ENCODE measurements around the gene CMSS1. TPM values are rescaled to one million over a fixed set of nuclear protein-coding genes. Genes with fewer than 3 reads are reported as not detected.

The CMSS1 gene
- total and polyA plus RNA-seq, 2 of the 13 experiments (the other 11 are each of a cell fraction or from before 2014, with no cell fraction given): 6.4 to 48.7 TPM

DNA sequence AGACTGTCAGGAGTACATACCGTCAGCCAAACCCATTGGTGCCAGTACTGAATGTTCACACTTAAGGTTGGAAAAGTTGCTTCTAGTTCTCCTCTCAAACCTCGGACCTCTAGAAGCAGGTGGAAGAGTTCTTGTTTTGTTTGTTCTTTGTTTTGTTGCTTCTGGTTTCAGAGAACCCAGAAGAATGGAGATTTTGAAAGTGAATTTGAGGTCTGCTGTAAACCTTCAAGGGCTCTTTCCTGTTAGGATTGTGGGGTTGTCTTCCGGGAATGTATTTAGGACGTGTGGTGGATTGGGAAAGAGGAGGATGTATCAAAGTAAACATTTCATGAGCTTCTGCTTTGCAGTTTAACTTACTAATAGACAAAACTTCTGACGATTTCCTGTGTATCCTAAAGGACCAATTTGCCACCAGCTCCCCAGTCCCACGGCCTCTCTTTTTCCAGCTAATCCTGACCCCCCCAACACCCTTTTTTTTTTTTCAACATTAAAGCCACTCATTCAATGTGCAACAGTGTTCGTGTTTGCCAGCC lies 246.3 kb downstream of the CMSS1 start (continued):
- TF ChIP-seq, protein P1, sequence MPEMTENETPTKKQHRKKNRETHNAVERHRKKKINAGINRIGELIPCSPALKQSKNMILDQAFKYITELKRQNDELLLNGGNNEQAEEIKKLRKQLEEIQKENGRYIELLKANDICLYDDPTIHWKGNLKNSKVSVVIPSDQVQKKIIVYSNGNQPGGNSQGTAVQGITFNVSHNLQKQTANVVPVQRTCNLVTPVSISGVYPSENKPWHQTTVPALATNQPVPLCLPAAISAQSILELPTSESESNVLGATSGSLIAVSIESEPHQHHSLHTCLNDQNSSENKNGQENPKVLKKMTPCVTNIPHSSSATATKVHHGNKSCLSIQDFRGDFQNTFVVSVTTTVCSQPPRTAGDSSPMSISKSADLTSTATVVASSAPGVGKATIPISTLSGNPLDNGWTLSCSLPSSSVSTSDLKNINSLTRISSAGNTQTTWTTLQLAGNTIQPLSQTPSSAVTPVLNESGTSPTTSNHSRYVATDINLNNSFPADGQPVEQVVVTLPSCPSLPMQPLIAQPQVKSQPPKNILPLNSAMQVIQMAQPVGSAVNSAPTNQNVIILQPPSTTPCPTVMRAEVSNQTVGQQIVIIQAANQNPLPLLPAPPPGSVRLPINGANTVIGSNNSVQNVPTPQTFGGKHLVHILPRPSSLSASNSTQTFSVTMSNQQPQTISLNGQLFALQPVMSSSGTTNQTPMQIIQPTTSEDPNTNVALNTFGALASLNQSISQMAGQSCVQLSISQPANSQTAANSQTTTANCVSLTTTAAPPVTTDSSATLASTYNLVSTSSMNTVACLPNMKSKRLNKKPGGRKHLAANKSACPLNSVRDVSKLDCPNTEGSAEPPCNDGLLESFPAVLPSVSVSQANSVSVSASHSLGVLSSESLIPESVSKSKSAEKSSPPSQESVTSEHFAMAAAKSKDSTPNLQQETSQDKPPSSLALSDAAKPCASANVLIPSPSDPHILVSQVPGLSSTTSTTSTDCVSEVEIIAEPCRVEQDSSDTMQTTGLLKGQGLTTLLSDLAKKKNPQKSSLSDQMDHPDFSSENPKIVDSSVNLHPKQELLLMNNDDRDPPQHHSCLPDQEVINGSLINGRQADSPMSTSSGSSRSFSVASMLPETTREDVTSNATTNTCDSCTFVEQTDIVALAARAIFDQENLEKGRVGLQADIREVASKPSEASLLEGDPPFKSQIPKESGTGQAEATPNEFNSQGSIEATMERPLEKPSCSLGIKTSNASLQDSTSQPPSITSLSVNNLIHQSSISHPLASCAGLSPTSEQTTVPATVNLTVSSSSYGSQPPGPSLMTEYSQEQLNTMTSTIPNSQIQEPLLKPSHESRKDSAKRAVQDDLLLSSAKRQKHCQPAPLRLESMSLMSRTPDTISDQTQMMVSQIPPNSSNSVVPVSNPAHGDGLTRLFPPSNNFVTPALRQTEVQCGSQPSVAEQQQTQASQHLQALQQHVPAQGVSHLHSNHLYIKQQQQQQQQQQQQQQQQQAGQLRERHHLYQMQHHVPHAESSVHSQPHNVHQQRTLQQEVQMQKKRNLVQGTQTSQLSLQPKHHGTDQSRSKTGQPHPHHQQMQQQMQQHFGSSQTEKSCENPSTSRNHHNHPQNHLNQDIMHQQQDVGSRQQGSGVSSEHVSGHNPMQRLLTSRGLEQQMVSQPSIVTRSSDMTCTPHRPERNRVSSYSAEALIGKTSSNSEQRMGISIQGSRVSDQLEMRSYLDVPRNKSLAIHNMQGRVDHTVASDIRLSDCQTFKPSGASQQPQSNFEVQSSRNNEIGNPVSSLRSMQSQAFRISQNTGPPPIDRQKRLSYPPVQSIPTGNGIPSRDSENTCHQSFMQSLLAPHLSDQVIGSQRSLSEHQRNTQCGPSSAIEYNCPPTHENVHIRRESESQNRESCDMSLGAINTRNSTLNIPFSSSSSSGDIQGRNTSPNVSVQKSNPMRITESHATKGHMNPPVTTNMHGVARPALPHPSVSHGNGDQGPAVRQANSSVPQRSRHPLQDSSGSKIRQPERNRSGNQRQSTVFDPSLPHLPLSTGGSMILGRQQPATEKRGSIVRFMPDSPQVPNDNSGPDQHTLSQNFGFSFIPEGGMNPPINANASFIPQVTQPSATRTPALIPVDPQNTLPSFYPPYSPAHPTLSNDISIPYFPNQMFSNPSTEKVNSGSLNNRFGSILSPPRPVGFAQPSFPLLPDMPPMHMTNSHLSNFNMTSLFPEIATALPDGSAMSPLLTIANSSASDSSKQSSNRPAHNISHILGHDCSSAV (CRISPR knock-in tag; IDR thresholded peaks at IDR 0.05; ENCODE audit: borderline replicate concordance): no peak
- TF ChIP-seq, protein P2, sequence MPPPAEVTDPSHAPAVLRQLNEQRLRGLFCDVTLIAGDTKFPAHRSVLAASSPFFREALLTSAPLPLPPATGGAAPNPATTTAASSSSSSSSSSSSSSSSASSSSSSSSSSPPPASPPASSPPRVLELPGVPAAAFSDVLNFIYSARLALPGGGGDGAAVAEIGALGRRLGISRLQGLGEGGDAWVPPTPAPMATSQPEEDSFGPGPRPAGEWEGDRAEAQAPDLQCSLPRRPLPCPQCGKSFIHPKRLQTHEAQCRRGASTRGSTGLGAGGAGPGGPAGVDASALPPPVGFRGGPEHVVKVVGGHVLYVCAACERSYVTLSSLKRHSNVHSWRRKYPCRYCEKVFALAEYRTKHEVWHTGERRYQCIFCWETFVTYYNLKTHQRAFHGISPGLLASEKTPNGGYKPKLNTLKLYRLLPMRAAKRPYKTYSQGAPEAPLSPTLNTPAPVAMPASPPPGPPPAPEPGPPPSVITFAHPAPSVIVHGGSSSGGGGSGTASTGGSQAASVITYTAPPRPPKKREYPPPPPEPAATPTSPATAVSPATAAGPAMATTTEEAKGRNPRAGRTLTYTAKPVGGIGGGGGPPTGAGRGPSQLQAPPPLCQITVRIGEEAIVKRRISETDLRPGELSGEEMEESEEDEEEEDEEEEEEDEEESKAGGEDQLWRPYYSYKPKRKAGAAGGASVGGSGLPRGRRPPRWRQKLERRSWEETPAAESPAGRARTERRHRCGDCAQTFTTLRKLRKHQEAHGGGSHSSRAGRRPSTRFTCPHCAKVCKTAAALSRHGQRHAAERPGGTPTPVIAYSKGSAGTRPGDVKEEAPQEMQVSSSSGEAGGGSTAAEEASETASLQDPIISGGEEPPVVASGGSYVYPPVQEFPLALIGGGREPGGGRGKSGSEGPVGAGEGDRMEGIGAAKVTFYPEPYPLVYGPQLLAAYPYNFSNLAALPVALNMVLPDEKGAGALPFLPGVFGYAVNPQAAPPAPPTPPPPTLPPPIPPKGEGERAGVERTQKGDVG (CRISPR knock-in tag; IDR thresholded peaks at IDR 0.05; ENCODE audit: borderline replicate concordance): no peak
- no peak for TF ChIP-seq ZNF678 (CRISPR knock-in tag; IDR thresholded peaks at IDR 0.05)
- TF ChIP-seq, protein P3, sequence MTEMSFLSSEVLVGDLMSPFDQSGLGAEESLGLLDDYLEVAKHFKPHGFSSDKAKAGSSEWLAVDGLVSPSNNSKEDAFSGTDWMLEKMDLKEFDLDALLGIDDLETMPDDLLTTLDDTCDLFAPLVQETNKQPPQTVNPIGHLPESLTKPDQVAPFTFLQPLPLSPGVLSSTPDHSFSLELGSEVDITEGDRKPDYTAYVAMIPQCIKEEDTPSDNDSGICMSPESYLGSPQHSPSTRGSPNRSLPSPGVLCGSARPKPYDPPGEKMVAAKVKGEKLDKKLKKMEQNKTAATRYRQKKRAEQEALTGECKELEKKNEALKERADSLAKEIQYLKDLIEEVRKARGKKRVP (CRISPR knock-in tag; IDR thresholded peaks at IDR 0.05): peak in 1 of 2 experiments; percentile 76; a peak in 2 of 4 replicates
- TF ChIP-seq ERF (CRISPR knock-in tag; IDR thresholded peaks at IDR 0.05): peak; percentile 64; the same call in 1 of the 2 replicates
- no peak for TF ChIP-seq MBNL3 (CRISPR knock-in tag; conservative IDR thresholded peaks at IDR 0.05)
- TF ChIP-seq FOXA3 (CRISPR knock-in tag; IDR thresholded peaks at IDR 0.05): peak; percentile 92
- TF ChIP-seq SOX13 (IDR thresholded peaks at IDR 0.05): 0 out of 2 replicates have a peak, but pooled peaks have one; percentile 22
- TF ChIP-seq SOX13 (CRISPR knock-in tag; conservative IDR thresholded peaks at IDR 0.05 in 1 of 2, IDR thresholded peaks at IDR 0.05 in 1 of 2): peak in 1 of 2 experiments; percentile 88; a peak in 2 of 4 replicates
- no peak for TF ChIP-seq HCFC1 (IDR thresholded peaks at IDR 0.05; ENCODE audit: low read depth, low read length)
- TF ChIP-seq RAD21 (CRISPR knock-in tag; IDR thresholded peaks at IDR 0.05): no peak
- TF ChIP-seq ZMYM4 (CRISPR knock-in tag; IDR thresholded peaks at IDR 0.05): 0 out of 2 replicates have a peak, but pooled peaks have one; percentile 35
- peak; percentile 65 for TF ChIP-seq SMAD3 (CRISPR knock-in tag; IDR thresholded peaks at IDR 0.05)
- TF ChIP-seq, protein P4, sequence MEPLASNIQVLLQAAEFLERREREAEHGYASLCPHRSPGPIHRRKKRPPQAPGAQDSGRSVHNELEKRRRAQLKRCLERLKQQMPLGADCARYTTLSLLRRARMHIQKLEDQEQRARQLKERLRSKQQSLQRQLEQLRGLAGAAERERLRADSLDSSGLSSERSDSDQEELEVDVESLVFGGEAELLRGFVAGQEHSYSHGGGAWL (CRISPR knock-in tag; IDR thresholded peaks at IDR 0.05): no peak

Measured in HepG2 (cell line).